ENCODE results near the gene FNIP1.

FNIP1 gene

DNA sequence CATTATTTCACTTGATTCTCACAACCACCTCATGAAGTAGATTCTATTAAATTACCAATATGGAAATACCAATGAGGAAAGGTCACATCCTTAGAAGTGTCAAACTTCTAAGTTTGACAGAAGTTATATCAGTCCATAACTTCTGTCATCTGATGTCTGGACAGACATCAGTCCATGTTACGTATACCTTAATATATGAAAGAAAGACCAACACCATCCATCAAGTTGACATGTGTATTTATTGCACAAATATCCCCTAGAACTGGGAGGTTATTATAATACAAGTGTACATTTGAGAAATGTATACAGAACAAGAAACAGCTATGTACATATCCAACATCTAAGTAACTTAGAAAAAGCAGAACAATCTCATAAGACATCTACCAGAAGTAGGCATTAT, 155.3 kb downstream of the FNIP1 start:
- Histone ChIP-seq H3K9ac (ENCODE audit: low read length) (no peak overlapping the region), H3K9me3 (ENCODE audit: control insufficient read depth, low read length) (no peaks in the 10 kb centered on the region), H3K4me1 (ENCODE audit: control insufficient read depth, insufficient read depth, low read length) (no peaks in the 10 kb centered on the region), H3K4me3 (ENCODE audit: low read length) (no peak overlapping the region), H3K27me3 (ENCODE audit: control insufficient read depth, insufficient read depth, low read length) (no peaks in the 10 kb centered on the region), H3K36me3 (ENCODE audit: control insufficient read depth, insufficient read depth, low read length) (no peaks in the 10 kb centered on the region)

DNA sequence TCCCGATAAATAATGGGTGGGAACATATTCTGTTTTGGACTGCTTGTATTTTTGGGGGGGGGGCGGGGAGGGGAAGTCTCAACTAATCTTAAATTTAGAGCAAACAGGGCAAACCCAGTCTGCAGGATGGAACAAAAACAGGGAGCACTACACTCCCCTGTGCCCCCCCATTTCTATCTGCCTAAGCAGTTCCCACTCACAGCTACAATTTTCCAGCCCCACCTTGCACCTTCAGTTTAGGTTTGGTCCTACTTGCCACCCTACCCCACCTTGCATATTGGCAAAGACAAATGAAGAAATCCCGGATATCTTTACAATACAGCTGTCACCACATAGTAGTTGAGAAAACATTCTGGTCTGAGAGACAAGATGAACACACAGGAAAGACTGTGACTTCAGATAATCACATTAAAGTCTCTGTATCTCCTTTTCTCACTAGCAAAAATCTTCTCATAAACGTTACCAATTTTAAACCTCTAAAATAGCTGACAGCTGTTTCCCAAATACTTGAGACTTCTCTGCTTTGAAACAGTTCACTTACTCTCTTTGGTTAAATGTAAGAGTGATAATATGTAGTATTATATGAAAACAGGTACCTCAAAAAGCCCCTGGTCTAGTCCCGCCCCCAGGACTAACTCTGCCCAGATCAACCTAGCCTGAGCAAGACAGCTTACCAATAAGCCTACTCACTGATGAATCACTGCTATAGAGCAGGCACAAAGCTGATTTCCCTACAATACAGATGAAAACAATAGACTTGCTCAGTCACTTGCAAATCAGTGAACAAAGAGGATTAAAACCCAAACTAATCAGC, 156.6 kb downstream of the FNIP1 start:
- Histone ChIP-seq H3K4me3 (ENCODE audit: low read length) (no peak overlapping the region), H3K9ac (ENCODE audit: low read length) (no peak overlapping the region), H3K27me3 (ENCODE audit: control insufficient read depth, insufficient read depth, low read length) (no peaks in the 10 kb centered on the region)

DNA sequence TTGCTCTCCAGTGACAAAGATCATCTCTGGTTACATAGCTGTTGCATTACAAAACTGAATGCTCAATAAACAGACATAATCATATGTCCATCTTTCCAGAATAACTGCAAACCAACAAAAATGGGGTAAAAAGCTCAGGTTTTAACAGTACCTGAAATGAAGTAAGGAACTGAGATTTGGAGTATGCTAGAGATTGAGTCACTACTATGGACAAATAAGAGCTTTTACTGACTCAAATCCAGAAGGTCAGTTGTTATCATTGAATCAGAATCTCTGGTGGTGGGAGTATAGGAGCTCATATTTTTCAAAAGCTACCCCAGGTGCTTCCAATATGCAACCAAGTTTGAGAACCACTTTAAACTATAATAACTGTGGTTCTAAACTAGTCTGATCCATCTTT, 157.7 kb downstream of the FNIP1 start:
- no peak overlapping the region for H3K4me3 ChIP-seq (ENCODE audit: low read length)
- H3K9me3 ChIP-seq (ENCODE audit: control insufficient read depth, low read length), result no peaks in the 10 kb centered on the region
- H3K36me3 ChIP-seq (ENCODE audit: control insufficient read depth, insufficient read depth, low read length), result no peaks in the 10 kb centered on the region
- peaks cover 2% of the 10 kb centered on the region for H3K4me1 ChIP-seq (ENCODE audit: control insufficient read depth, insufficient read depth, low read length)
- no peak overlapping the region for H3K9ac ChIP-seq (ENCODE audit: low read length)
- H3K27me3 ChIP-seq (ENCODE audit: control insufficient read depth, insufficient read depth, low read length), result no peaks in the 10 kb centered on the region

More for the DNA sequence above, 156.6 kb downstream of the FNIP1 start:
- no peaks in the 10 kb centered on the region for H3K36me3 ChIP-seq (ENCODE audit: control insufficient read depth, insufficient read depth, low read length)
- H3K9me3 ChIP-seq (ENCODE audit: control insufficient read depth, low read length), result no peaks in the 10 kb centered on the region
- H3K4me1 ChIP-seq (ENCODE audit: control insufficient read depth, insufficient read depth, low read length), result no peaks in the 10 kb centered on the region

DNA sequence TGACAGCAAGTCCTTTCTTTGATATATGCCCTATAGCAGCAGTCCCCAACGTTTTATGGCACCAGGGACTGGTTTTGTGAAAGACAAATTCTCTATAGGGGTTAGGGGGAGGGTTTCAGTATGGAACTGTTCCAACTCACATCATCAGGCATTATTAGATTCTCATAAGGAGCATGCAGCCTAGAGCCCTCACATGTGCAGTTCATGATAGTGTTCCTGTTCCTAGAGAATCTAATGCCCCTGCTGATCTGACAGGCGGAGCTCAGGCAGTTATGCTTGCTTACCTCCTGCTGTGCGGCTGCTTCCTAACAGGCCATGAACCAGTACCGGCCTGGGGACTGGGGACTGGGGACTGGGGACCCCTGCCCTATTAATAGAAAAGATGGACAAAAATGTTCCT, 159.1 kb downstream of the FNIP1 start:
- H3K9me3 ChIP-seq (ENCODE audit: control insufficient read depth, low read length), result no peaks in the 10 kb centered on the region
- H3K4me1 ChIP-seq (ENCODE audit: control insufficient read depth, insufficient read depth, low read length), result peaks cover 4% of the 10 kb centered on the region
- no peaks in the 10 kb centered on the region for H3K36me3 ChIP-seq (ENCODE audit: control insufficient read depth, insufficient read depth, low read length)
- no peak overlapping the region for H3K9ac ChIP-seq (ENCODE audit: low read length)
- H3K27me3 ChIP-seq (ENCODE audit: control insufficient read depth, insufficient read depth, low read length), result no peaks in the 10 kb centered on the region
- no peak overlapping the region for H3K4me3 ChIP-seq (ENCODE audit: low read length)

DNA sequence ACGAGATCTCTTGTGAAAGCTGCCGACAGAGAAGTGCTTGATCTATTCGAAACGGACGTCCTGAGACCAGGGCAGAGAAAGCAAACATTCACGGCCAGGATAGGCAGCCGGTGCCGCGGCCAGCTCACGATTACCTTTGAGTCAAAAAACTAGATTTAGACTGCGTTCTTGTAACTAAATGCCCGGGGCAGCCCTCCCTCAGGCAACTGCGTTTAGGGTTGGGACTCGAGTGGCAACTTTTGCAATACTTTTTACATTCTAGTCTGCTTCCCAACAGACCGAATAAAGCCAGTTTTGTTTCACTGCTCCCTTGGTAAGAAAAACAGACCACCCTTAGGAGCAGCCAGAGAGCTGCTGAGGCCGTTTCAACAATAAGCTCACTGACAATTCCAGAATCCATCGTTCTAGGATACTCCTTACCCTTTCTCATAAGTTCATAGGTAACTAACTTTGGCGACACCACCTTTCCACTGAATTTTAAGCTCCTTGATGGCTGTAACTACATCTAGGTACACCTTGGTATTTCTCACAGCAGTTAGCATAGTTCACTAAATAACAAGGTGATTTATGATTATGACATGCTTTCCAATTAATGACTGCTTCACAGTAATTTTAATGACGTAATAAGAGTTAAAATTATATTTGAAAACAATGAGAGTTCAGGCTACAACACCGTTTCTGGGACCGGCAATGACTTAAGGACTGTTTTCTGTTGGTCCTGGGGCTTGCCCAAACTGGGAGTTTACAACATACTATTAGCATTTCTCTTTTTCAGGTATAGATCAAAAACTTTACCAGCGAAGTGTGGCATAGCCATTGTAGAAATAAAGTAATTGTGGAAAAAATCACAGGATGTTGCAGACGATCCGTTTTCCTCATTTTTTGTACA, 160.9 kb downstream of the FNIP1 start:
- Histone ChIP-seq H3K27me3 (ENCODE audit: control insufficient read depth, insufficient read depth, low read length) (no peaks in the 10 kb centered on the region), H3K4me1 (ENCODE audit: control insufficient read depth, insufficient read depth, low read length) (peaks cover 7% of the 10 kb centered on the region), H3K4me3 (ENCODE audit: low read length) (peak overlapping the region; percentile 76), H3K36me3 (ENCODE audit: control insufficient read depth, insufficient read depth, low read length) (no peaks in the 10 kb centered on the region), H3K9me3 (ENCODE audit: control insufficient read depth, low read length) (no peaks in the 10 kb centered on the region), H3K9ac (ENCODE audit: low read length) (peak overlapping the region; percentile 99)

DNA sequence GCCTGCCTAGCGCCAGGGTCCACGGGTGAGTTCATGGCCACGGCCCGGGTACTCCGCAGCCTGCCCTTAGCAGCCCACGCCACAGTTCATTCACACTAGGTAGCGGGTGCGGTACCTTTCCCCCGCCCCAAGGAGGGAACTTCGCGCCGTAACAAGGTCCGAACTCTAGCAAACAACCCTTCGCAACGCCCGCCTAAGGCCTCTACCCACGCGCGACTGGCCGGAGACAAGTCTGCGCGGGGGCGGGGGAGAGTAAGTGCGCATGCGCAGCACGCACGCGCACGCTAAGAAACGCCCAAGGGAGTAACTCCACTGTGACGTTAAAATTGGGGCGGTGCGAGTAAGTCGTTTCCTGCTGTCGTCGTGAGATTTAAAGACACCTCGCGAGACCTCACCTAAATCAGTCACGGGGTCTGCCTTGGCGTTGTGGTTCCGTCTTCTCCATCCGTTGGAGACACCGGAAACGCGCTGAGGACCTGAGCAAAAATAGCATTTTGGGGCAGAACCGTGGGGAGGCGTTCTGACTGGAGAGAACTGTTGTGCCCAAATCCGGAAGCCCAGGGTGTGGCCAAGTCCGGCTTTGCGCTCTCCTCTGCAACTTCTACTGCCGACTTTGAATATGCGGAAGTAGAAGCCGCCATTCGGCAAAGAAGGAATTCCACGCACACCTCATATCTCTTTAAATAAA, 161.7 kb downstream of the FNIP1 start, which contains the start of gene RAPGEF6:
RAPGEF6 (minus strand) TSS at position 234 of the 688 bp plus-strand sequence; CDS start at position 35, 199 bp downstream.
- no peaks in the 10 kb centered on the region for H3K9me3 ChIP-seq (ENCODE audit: control insufficient read depth, low read length)
- peaks cover 14% of the 10 kb centered on the region for H3K4me1 ChIP-seq (ENCODE audit: control insufficient read depth, insufficient read depth, low read length)
- H3K36me3 ChIP-seq (ENCODE audit: control insufficient read depth, insufficient read depth, low read length), result no peaks in the 10 kb centered on the region
- peak within 1 kb of the TSS; percentile 76 for H3K4me3 ChIP-seq (ENCODE audit: low read length)
- H3K27me3 ChIP-seq (ENCODE audit: control insufficient read depth, insufficient read depth, low read length), result no peaks in the 10 kb centered on the region
- H3K9ac ChIP-seq (ENCODE audit: low read length), result peak within 1 kb of the TSS; percentile 99

DNA sequence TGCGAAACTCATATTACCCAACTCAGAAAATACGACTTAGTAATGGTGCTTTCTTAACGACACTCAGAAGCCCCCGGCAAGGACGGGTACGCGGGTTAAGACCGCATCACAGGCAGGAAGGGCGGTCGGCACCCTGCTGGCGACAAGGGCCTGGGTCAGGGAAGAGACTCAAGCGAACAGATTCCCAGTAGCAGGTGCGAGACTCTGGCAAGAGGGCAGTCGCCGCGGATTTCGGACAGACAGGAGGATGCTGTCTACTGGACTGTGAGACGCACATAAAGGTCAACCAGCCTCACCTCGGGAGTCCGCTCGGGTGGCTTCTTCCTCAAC, 162.2 kb downstream of the FNIP1 start:
- H3K4me1 ChIP-seq (ENCODE audit: control insufficient read depth, insufficient read depth, low read length), result peaks cover 14% of the 10 kb centered on the region

DNA sequence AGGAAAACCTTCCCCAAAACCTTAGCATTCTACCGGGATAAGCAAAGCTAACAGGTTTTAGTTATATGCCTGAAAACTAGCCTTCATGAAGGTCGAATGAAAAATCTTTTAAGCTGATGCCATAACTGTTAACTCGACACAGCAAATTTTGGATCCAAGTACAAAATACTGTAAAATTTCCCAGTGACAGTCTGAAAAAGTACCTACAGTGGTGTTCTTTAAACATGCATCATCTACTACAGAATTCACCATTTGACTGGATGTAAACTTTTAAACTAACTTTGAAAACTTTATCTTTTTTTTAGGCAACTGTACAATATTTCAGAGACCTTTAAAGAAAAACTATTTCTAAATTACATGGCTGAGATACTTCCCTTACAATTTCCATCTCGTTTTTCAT, 162.6 kb downstream of the FNIP1 start:
- peaks cover 14% of the 10 kb centered on the region for H3K4me1 ChIP-seq (ENCODE audit: control insufficient read depth, insufficient read depth, low read length)

More for the DNA sequence above, 162.2 kb downstream of the FNIP1 start:
- Histone ChIP-seq H3K9ac (ENCODE audit: low read length) (peak overlapping the region; percentile 75), H3K9me3 (ENCODE audit: control insufficient read depth, low read length) (no peaks in the 10 kb centered on the region), H3K36me3 (ENCODE audit: control insufficient read depth, insufficient read depth, low read length) (no peaks in the 10 kb centered on the region), H3K4me3 (ENCODE audit: low read length) (peak overlapping the region; percentile 68), H3K27me3 (ENCODE audit: control insufficient read depth, insufficient read depth, low read length) (no peaks in the 10 kb centered on the region)

DNA sequence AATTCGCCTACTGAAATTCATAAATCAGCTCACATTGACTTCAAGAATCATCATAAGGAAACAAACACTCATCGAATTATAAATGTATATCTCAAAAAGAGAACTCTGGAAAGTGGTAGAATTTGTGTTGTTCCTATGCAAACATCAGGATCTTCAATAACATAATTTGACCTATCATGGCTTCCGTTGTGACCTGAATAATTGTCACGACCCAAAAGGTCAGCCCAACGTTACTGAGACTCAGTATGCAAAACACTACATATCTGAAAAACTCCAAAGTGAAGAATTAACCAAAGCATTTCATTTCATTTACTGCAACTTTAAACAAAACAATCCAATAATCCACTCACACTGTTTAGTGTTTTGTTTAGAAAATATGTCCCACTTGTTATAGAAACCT, 163.0 kb downstream of the FNIP1 start:
- peak overlapping the region; percentile 75 for H3K9ac ChIP-seq (ENCODE audit: low read length)
- peaks cover 14% of the 10 kb centered on the region for H3K4me1 ChIP-seq (ENCODE audit: control insufficient read depth, insufficient read depth, low read length)
- H3K36me3 ChIP-seq (ENCODE audit: control insufficient read depth, insufficient read depth, low read length), result no peaks in the 10 kb centered on the region
- H3K9me3 ChIP-seq (ENCODE audit: control insufficient read depth, low read length), result no peaks in the 10 kb centered on the region
- peak overlapping the region; percentile 26 for H3K4me3 ChIP-seq (ENCODE audit: low read length)
- no peaks in the 10 kb centered on the region for H3K27me3 ChIP-seq (ENCODE audit: control insufficient read depth, insufficient read depth, low read length)

More for the DNA sequence above, 162.6 kb downstream of the FNIP1 start:
- H3K4me3 ChIP-seq (ENCODE audit: low read length), result peak overlapping the region; percentile 68
- no peaks in the 10 kb centered on the region for H3K9me3 ChIP-seq (ENCODE audit: control insufficient read depth, low read length)
- peak overlapping the region; percentile 75 for H3K9ac ChIP-seq (ENCODE audit: low read length)
- no peaks in the 10 kb centered on the region for H3K27me3 ChIP-seq (ENCODE audit: control insufficient read depth, insufficient read depth, low read length)
- H3K36me3 ChIP-seq (ENCODE audit: control insufficient read depth, insufficient read depth, low read length), result no peaks in the 10 kb centered on the region

DNA sequence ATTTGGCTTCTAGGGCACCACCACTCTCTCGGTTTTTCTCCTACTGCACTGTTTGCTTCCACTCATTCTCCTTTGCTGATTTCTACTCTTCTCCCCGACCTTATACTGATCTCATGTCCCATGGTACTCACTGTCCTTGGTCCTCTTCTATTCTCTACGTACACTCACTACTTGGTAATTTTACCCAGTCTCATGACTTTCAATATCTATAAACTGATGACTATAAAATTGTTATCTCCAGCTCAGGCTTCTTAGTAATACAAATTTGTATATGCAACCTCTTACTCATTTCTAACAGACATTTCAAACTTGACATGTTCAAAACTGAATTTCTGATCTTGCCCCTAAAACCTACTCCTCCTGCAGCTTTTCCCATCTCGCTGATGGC, 165.9 kb downstream of the FNIP1 start:
- H3K4me1 ChIP-seq (ENCODE audit: control insufficient read depth, insufficient read depth, low read length), result peaks cover 14% of the 10 kb centered on the region
- no peaks in the 10 kb centered on the region for H3K9me3 ChIP-seq (ENCODE audit: control insufficient read depth, low read length)
- H3K36me3 ChIP-seq (ENCODE audit: control insufficient read depth, insufficient read depth, low read length), result no peaks in the 10 kb centered on the region
- no peak overlapping the region for H3K4me3 ChIP-seq (ENCODE audit: low read length)
- no peak overlapping the region for H3K9ac ChIP-seq (ENCODE audit: low read length)
- H3K27me3 ChIP-seq (ENCODE audit: control insufficient read depth, insufficient read depth, low read length), result no peaks in the 10 kb centered on the region

DNA sequence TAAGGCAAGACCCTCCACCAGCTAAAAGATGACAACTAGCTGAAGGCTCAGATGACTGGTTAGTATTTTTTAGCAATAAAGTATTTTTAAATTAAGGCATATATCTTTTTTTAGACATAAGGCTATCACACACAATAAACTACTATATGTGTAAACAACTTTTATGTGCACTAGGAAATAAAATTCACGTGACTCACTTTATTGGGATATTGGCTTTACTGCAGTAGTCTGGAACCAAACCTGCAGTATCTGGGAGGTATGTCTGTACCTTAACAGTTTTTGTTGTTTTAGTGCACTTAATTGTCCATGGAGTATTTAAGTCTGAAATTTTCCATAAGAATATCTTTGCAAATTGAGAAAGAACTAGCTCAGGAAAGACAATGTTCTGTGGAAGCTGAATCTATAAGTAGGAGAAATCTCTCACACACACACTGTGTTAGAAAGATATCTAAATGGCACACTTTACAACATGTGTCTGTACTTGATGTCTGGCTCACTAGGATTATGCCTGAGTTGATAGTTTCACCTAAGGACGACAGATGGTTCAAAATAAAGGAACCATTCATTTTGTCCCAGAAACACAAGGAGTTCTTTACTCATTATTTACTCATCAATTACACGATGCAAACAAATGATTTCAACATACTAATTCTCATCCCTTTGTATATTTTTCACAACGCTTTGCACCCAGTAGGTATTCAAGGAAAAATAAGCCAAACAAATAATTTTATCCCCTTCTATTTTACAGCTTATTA, 166.4 kb downstream of the FNIP1 start:
- Histone ChIP-seq H3K4me1 (ENCODE audit: control insufficient read depth, insufficient read depth, low read length) (peaks cover 14% of the 10 kb centered on the region), H3K9ac (ENCODE audit: low read length) (no peak overlapping the region), H3K27me3 (ENCODE audit: control insufficient read depth, insufficient read depth, low read length) (no peaks in the 10 kb centered on the region), H3K36me3 (ENCODE audit: control insufficient read depth, insufficient read depth, low read length) (no peaks in the 10 kb centered on the region), H3K9me3 (ENCODE audit: control insufficient read depth, low read length) (no peaks in the 10 kb centered on the region), H3K4me3 (ENCODE audit: low read length) (no peak overlapping the region)
